COLO668 (cell line): ENCODE measurements around the gene NLE1.
"Not testable (repeated sequence)": the region's sequence is repeated elsewhere in the genome, so short reads cannot be mapped to it uniquely, and the experiment has no call there.

Source experiments
- DNase-seq: peaks from one replicate; lab custom pipeline; 2025; ENCODE audit not compliant: unreplicated experiment; lab: John Stamatoyannopoulos, UW

NLE1 gene

DNA sequence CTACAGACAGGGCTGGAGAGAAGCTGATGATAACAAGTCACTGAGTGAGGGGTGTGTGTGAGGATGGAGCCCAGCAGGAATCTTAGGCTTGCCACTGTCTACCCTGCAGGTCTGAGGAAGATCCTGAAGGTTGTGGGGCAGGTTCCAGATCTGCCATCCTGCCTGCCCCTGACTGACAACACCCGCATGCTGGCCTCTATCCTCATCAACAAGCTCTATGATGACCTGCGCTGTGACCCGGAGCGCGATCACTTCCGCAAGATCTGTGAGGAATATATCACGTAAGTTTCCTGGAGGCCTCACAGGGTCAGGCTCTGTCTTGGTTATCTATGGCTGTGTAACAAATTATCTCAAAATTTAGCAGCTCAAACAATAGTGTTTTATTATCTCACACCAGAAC is 21.8 kb upstream of the NLE1 start:
- DNase-seq, result no peak

DNA sequence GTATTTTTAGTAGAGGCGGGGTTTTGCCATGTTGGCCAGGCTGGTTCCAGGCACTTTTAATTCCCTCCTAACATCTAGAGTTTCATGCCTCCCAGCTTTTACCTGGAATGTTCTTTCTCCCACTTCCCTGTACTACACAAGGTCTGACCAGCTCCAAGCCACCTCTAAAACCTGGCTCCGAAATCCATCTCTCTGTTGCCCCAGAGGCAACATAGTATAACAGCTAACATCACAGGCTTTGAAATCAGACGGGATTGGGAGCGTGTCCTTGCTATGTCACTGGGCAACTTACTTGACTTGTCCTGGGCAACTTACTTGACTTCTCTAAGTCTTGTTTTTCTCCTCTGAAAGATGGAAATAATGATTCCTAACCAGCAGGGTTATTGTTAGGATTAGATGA is 20.7 kb upstream of the NLE1 start:
- DNase-seq, result no peak

DNA sequence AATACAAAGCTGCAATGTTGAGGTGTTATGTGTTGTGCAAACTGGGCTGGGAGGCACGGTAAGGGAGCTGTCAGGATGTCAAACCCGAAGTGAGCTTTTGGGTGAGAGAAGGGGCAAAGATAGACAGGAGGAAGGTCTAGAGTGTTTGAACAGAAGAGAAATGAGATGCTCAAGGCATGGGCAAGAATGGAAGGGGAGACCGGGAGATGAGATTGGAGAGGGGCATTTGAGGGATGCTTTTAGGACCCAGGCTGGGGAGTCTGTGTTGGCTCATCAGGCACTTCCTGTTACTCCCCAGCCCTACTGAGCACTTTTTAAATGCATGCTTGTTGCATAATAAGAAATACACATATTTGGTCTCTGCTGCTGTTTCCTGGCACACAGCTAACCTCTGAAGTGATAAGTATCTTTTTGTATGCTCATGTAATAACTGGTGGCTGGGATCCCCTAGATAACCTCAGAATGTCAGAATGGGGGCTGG is 19.2 kb upstream of the NLE1 start:
- no peak for DNase-seq

DNA sequence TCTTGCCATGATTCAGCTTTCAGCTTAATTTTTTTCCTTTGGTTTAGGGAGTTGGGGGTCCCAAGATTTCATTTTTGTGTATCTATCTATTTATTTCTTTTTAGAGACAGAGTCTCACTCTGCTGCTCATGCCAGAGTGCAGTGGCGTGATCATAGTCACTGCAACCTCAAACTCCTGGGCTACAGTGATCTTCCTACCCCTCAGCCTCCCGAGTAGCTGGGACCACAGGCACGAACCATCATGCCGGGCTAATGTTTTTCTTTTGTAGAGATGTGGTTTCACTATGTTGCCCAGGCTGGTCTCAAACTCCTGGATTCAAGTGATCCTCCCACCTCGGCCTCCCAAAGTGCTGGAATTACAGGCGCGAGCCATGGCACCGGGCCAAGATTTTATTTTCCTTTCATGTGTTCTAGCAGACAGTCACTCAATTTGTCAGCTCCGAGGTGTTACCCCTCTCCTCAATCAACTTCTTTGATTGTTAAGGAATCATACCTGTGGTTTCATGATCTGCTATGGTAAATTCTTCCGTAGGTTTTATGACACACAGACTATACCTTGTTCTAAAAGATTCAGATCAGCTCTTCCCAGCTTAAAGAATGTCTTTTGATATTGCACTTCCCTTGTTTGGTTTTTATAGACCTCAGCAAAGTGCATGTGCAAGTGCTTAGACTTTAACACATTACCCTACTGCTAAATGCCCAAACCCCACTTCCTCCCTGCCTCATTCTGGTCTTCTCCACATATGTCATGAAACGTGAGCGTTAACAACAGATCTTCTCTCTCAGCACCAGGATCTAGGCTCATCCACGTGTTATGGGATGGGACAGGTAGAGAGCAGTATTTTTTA is 18.5 kb upstream of the NLE1 start:
- DNase-seq, result no peak

DNA sequence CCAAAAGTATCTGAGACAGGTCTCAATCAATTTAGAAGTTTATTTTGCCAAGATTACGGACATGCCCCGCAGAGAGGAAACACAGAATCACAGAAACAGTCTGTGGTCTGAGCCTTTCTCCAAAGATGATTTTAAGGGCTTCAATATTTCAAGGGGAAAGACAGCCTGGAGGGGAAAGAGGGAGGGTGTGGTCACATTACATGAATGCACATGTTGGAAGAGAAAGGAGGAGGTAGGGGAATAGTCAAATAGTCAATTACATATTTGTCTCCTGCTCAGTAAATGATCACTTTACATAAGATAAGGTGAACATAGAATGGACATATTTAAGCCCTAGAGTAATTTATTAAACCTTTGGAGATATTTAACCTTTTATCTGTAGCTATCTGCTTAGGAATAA is 17.8 kb upstream of the NLE1 start:
- no peak for DNase-seq

DNA sequence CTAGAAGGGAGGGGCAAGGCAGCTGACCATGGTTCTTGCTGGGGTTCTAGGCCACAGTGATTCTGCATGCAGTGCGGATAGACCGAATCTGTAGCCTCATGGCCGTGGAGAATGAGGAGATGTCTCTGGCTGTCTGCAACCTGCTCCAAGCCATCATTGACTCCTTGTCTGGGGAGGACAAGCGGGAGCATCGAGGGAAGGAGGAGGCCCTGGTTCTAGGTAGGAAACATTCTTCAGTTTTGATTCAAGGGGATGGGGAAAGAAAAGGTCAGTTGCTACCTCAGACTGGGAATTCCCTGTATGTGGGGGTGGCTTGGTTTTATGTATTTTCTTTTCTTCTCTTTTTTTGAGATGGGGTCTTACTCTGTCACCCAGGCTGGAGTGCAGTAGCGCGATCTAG is 13.1 kb upstream of the NLE1 start:
- DNase-seq, result no peak

DNA sequence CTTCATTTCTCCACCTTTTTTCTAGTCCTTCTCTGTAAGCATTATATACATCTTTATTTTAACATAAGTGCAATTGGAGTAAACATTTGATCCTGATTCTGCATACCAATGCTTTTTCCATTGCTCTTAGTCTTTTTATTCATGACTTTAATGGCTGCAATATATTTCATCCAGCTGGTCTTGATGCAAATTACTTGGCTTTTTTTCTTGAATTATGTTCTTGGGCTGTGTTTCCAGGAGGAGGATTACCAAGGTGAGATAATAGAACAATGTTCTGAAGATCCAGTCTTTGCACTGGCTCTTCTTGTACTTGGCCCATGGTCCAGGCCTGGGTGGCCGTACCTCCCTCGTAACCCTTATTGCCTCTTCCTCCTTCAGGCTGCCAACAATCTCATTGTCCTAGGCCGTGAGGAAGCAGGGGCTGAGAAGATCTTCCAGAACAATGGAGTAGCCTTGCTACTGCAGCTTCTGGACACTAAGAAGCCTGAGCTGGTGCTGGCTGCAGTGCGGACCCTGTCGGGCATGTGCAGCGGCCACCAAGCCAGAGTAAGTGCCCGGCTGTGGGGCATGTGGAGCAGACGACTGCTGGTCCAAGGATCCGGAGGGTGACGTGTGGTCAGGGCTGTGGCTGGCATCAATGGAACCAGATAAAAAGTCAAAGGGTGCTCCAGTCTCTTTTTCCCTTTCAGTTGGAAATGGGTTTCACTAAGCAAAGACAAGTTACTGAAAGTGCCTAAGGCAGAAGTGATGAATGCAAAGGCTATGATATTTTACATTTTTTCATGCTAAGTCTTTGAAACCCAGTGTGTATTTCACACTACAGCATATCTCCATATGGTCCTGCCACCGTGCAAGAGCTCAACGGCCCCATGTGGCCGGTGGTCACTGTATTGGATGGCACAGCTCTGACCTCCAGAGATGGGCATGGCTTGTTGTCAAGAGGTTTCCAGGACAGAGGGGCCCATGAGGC is 12.4 kb upstream of the NLE1 start:
- no peak for DNase-seq

DNA sequence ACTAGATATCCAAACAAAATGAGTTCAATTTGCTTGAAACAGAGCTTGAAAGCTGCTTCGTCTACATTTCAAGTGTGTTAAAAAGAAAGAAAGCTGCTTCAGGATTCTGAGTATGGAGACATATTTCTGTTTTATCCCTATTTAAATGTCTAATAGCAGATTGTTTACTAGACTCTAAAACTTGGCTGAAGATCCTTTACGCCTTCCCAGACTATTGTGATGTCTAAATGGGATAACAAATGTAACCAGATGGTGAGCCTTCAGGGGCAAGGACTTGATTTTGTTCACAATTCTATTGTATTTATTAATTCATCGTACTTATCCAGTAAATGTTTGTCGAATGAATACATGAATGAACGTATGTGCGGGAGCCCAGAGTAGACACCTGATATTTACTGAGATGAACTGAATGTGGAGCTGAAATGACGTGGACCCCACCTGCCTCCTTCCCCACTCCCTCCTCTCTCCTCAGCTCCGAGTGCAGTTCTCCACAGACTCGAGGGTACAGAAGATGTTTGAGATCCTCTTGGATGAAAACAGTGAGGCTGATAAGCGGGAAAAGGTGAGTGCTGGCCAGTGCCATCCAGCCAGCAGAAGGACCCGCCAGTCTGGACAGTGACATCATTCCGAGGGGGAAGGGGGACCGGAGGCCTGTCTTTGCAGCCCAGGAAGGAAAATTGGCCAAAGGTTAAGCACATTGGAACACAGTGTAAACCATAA is 10.5 kb upstream of the NLE1 start:
- DNase-seq, result no peak

DNA sequence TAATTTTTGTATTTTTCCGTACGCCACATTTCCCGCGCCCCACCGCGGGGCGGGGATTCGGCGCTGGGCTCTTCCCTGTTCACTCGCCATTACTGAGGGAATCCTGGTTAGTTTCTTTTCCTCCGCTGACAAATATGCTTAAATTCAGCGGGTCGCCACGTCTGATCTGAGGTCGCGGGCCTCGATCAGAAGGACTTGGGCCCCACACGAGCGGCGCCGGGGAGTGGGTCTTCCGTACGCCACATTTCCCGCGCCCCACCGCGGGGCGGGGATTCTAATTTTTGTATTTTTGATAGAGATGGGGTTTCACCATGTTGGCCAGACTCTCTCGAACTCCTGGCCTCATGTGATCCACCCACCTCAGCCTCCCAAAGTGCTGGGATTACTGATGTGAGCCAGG is 9.0 kb upstream of the NLE1 start:
- not testable (repeated sequence) for DNase-seq

DNA sequence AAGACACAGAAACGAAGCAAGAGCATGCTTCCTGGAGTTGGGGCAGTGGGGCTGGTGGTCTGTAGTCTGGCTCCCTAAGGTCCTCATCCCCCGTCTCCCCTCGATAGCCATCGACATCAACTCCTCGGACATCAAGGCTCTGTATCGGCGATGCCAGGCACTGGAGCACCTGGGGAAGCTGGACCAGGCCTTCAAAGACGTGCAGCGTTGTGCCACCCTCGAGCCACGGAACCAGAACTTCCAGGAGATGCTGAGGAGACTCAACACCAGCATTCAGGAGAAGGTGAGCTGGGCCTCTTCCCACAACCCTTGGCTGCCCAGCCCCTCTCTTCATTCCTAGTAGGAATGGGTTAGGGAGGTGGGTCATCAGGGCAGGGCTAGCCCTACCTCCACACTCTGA is 7.8 kb upstream of the NLE1 start:
- DNase-seq, result no peak

DNA sequence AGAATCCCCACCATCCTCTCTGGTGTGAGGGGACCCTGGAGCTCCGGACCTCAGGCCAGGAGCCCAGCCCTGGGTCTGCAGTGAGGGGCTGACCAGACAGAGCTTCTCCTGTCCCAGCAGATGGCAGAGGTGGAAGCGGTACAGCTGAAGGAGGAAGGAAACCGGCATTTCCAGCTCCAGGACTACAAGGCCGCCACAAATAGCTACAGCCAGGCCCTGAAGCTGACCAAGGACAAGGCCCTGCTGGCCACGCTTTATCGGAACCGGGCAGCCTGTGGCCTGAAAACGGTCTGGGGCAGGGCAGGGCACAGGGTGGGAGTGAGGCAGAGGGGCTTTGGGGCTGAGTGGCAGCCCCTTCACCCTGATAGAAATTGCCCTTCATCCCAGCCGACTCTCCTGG is 6.0 kb upstream of the NLE1 start:
- no peak for DNase-seq

DNA sequence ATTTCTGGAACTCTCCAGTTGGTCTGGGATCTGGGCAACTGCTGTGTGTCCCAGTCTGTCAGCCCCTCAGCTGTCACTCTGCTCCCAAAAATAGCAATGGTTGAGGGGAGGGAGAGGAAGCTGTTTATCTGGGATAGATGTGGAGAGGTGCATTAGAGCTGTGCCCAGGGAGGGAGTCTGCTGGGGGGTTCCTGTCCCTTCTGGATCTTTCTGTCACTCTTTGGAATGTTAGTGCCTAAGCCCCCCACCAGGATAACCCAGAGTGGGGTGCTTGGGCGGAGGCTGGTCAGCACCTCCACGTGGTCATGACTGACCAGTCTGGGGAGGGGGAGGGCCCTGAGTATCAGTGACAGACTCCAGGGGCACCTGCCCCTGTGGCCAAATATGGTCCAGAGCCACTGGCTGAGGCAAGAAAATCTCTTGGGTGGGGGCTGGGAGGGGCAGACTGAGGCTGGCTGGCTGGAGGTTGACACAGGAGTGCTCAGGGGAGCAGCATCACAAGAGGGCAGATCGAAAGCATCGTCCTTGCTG is 5.3 kb upstream of the NLE1 start, which contains the start of gene UNC45B:
UNC45B (plus strand) TSS at position 443 of the 531 bp plus-strand sequence. CDS start 447 bp downstream, outside the sequence.
- no peak for DNase-seq

DNA sequence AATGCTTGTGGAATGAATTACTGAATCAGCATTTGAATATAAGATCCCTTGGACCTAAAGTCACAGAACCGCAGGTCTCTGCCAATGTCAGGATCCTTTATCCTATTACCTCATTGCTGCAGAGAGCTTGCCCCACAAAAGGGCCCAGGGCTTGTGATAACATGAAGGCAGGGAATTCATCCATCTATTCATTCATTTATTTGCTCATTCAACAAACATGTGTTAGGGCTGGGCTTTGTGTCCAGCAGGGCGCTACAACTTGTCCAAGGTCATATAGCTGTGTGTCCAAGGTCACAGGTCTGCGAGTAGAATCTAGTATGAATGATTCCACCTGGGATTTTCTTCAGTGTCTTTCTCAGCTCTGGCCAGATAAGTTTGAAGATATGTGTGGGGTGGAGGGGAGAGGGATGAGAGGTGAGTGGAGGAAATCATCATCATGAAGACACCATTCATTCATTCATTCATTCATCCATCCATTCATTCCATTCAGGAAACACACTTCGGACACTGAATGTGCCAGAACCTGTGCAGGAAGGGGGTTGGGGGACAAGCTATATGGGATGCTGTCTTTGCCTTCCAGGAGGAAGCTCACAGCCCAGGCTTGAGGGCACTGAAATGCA is 4.2 kb upstream of the NLE1 start:
- DNase-seq, result no peak

DNA sequence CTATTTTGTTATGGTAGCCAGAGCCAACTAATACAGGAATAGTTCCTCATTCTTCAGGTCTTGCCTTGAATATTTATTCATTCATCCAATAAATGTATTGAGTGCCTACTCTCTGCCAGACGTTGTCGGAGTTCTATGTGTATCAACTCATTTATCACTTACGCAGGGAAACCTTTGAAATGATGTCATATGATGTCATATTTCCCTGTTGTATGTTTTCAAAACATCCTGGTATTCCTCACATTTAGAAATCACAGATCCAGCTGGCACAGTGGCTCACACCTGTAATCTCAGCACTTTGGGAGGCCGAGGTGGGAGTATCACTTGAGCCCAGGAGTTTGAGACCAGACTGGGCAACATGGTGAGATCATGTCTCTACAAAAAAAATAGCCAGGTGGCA is 2.7 kb upstream of the NLE1 start:
- DNase-seq, result no peak

DNA sequence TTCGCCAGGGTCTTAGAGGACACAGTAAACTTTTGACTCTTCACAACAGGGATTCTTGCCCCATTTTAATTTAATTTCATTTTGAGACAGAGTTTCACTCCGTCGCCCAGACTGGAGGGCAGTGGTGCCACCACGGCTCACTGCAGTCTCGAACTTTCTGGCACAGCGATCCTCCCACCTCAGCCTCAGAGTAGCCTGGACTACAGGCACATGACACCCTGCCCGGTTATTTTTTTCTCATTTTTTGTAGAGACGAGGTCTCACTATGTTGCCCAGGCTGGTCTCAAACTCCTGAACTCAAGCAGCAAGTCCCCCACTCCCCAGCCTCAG is 329 bp upstream of the NLE1 start:
- DNase-seq, result no peak

DNA sequence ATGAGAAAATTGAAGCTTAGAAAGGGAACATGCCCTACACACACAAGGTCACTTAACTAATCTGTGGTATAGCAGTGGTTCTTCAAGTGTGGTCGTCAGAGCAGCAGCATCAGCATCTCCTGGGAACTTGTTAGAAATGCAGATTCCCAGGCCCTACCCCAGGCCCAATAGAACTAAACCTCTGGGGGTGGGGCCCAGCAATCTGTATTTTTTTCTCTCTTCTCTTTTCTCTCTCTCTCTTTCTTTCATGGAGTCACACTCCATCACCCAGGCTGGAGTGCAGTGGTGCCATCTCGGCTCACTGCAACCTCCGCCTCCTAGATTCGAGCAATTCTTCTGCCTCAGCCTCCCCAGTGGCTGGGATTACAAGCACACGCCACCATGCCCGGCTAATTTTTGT is 3.9 kb downstream of the NLE1 start:
- DNase-seq, result no peak

DNA sequence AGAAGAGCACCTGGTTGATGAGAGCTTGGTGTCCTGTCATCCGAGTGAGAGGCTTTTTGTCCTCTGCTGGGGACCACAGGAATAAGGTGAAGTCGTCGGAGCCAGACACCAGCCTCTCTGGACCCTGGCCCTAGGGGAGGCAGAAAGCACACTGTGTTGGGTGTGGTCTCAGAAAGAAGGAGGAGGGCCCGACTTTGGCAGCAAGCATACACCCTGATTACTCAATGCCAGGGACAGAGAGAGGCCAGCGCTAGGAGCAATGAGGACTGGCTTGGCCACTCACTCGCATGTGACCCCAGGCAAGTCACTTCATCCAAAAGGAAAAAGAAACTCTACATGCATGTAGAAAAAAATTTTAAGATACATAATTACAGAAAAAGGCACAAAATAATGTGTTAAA is 6.8 kb downstream of the NLE1 start:
- no peak for DNase-seq

DNA sequence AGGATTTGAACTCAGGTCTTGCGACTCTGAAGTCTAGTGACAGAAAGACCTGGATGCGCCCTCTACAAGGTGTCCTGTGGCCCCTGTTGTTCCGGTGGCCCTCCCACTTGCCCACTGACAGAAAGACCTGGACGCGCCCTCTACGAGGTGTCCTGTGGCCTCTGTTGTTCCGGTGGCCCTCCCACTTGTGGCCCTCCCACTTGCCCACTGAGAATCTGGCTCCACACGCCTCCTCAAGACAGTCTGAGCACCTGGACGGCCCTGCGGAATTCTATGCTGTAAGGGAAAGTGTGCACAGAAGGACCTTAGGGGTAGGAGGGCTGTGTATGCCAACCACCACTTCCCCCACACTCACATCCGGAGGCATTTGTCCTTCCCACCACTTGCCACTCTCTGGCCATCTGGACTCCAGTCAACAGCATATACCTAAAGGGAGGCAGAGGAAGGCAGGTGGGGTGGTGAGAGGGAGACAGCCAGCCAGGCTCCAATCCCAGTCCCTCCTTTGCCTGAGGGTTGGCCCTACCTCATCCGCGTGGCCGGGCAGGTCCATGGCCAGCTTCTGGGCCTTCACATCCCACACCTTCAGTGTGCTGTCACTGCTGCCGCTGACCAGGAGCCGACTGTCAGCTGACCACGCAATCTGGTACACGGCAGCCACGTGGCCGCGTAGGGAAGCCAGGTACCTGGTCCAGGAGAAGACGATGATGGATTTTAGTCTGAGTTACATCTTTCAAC is 9.1 kb downstream of the NLE1 start:
- no peak for DNase-seq

DNA sequence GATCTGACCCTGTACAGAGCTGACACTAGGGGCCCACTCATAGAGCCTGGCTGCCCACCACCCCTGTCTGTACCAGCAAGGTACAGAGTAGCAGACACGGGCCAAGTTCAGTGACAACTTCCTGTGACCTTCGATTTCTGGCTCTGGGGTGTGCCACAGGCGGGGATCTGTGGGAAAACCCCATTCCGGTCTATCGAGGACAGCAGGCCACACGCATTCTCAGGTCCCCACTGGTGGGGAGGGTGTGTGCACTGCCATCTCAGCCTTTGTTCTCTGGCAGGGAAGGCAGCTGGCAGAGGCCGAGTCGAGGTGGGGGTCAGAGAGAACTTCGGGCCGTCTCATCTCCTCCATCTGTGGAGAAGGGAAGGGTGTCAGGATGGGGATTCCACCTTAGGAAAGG is 10.0 kb downstream of the NLE1 start:
- DNase-seq, result no peak

DNA sequence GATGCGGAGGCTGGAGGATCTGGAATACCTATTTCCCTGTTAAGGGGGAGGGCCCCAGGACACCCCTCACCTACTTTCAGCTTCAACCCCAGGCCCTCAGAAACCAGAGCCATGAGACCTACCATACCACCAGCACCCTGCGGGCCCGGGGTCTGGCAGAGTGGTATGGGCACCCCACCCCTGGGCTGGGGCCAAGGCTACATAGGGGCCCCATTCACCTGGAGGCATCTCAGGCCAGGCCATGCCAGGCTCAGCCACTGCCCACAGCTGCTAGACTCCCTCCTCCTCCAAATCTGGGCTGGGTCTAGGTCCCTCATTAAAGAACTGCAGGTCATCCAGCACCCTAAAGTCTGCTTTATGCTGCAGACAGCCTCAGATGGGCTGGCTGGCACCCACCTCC is 11.7 kb downstream of the NLE1 start:
- no peak for DNase-seq
